ENCODE results near the gene MON1B. TPM values are rescaled to one million over a fixed set of nuclear protein-coding genes. Genes with fewer than 3 reads are reported as not detected.
"Not testable (repeated sequence)": the region's sequence is repeated elsewhere in the genome, so short reads cannot be mapped to it uniquely, and the experiment has no call there.

The MON1B gene
- total and polyA plus RNA-seq, 8 donors: 9.1 to 48.7 (median 22.7) TPM

GRCh38 chr16:77171745-77172635 lies 19.0 kb upstream of the MON1B start:
- Histone ChIP-seq H3K9me3 (no peaks in the 10 kb centered on the region), H3K27me3 (peaks cover 0 to 37% (median 7%) of the 10 kb centered on the region in 3 donors), H3K36me3 (no peaks in the 10 kb centered on the region), H3K4me3 (no peak overlapping the region), H3K27ac (no peak overlapping the region), H3K4me1 (no peaks in the 10 kb centered on the region)
- DNase-seq: peak in 1 of 2 donors; percentile 84
- no peak for TF ChIP-seq EP300 (IDR thresholded peaks at IDR 0.05)
- no peak for TF ChIP-seq POLR2AphosphoS5 (IDR thresholded peaks at IDR 0.05)
- TF ChIP-seq, protein P1, sequence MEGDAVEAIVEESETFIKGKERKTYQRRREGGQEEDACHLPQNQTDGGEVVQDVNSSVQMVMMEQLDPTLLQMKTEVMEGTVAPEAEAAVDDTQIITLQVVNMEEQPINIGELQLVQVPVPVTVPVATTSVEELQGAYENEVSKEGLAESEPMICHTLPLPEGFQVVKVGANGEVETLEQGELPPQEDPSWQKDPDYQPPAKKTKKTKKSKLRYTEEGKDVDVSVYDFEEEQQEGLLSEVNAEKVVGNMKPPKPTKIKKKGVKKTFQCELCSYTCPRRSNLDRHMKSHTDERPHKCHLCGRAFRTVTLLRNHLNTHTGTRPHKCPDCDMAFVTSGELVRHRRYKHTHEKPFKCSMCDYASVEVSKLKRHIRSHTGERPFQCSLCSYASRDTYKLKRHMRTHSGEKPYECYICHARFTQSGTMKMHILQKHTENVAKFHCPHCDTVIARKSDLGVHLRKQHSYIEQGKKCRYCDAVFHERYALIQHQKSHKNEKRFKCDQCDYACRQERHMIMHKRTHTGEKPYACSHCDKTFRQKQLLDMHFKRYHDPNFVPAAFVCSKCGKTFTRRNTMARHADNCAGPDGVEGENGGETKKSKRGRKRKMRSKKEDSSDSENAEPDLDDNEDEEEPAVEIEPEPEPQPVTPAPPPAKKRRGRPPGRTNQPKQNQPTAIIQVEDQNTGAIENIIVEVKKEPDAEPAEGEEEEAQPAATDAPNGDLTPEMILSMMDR (IDR thresholded peaks at IDR 0.05): peak in 5 of 7 experiments; percentile 31 to 72 (median 62)
- TF ChIP-seq POLR2A (IDR thresholded peaks at IDR 0.05): no peak
- WGBS, 5 donors: 57 to 65% (median 62%) methylated on average over 5 of the region's 5 CpGs
- intact Hi-C loops (cut with DNase I; ENCODE audit: low total_unique reads): no loop called here

- H3K4me3 ChIP-seq: no peak overlapping the region
- no peaks in the 10 kb centered on the region for H3K4me1 ChIP-seq
- H3K36me3 ChIP-seq: no peaks in the 10 kb centered on the region
- intact Hi-C loops (cut with DNase I; ENCODE audit: low total_unique reads): no loop called here
- H3K9me3 ChIP-seq: no peaks in the 10 kb centered on the region
- no peak overlapping the region for H3K27ac ChIP-seq
- no peak for DNase-seq
- peaks cover 0 to 32% (median 7%) of the 10 kb centered on the region in 3 donors for H3K27me3 ChIP-seq
- TF ChIP-seq POLR2AphosphoS5 (IDR thresholded peaks at IDR 0.05) (no peak), EP300 (IDR thresholded peaks at IDR 0.05) (no peak), POLR2A (IDR thresholded peaks at IDR 0.05) (no peak)
- TF ChIP-seq, protein P1 (IDR thresholded peaks at IDR 0.05): no peak
Measured at GRCh38 chr16:77172951-77173350, 18.0 kb upstream of the MON1B start.

DNA sequence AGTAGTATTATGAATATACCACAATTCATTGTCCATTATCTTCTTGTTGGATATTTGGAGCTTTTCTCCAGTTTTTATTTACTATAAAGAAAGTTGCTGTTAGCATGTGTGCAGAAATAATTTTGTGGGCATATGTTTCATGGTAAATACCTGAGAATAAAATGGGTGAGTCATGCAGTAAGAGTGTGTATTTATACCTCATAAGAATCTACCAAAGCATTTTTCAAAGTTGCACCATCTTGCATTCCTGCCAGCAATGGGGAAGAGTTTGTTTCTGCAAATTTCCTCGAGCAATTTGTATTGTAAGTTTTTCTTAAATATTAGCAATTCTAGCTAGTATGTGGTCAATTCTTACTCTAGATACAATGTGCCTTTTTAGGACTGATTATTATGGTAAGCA lies 7.9 kb upstream of the MON1B start:
- H3K4me1 ChIP-seq: no peaks in the 10 kb centered on the region
- H3K9me3 ChIP-seq: no peaks in the 10 kb centered on the region
- no peak for DNase-seq
- no peak for TF ChIP-seq EP300 (IDR thresholded peaks at IDR 0.05)
- no peak for TF ChIP-seq POLR2A (IDR thresholded peaks at IDR 0.05)
- no peak for TF ChIP-seq POLR2AphosphoS5 (IDR thresholded peaks at IDR 0.05)
- TF ChIP-seq, protein P1 (IDR thresholded peaks at IDR 0.05): no peak
- no peak overlapping the region for H3K27ac ChIP-seq
- WGBS, 5 donors: 62 to 83% (median 73%) methylated on average over 1 of the region's 1 CpG
- no peak overlapping the region for H3K4me3 ChIP-seq
- no peaks in the 10 kb centered on the region for H3K36me3 ChIP-seq
- intact Hi-C loops (cut with DNase I; ENCODE audit: low total_unique reads): no loop called here
- H3K27me3 ChIP-seq: no peaks in the 10 kb centered on the region

GRCh38 chr16:77186298-77186697 lies 4.7 kb upstream of the MON1B start:
- H3K27ac ChIP-seq; H3K4me3 ChIP-seq; H3K4me1 ChIP-seq; H3K9me3 ChIP-seq; H3K36me3 ChIP-seq; H3K27me3 ChIP-seq; DNase-seq; intact Hi-C loops (cut with DNase I; ENCODE audit: low total_unique reads): not testable (repeated sequence)
- WGBS, 5 donors: 91 to 95% (median 93%) methylated on average over 1 of the region's 1 CpG

GRCh38 chr16:77190190-77190477 lies 856 bp upstream of the MON1B start:
- intact Hi-C loops (cut with DNase I; ENCODE audit: low total_unique reads): no loop called here
- TF ChIP-seq POLR2AphosphoS5 (IDR thresholded peaks at IDR 0.05): no peak
- TF ChIP-seq POLR2A (IDR thresholded peaks at IDR 0.05): no peak
- TF ChIP-seq, protein P1 (IDR thresholded peaks at IDR 0.05): no peak
- Histone ChIP-seq H3K27me3 (no peaks in the 10 kb centered on the region), H3K4me1 (peaks cover 9 to 43% (median 32%) of the 10 kb centered on the region in 4 donors), H3K36me3 (peaks cover 5 to 24% (median 21%) of the 10 kb centered on the region in 4 donors), H3K27ac (peak overlapping the region; percentile 92 to 99 (median 96)), H3K4me3 (peak overlapping the region; percentile 72 to 85 (median 80)), H3K9me3 (no peaks in the 10 kb centered on the region)
- WGBS, 5 donors: 0 to 1% (median 0%) methylated on average over 8 to 19 of the region's 19 CpGs
- no peak for DNase-seq
